Brain microvascular endothelial cell (primary cell): Measurements from ENCODE around the gene FHOD1.
A peak's percentile ranks its signal among the peaks of the same experiment; 100 is the strongest.

Experiments used
- DNase-seq: peaks from one replicate; pipeline ENCODE4 v3.0.0-alpha.2; 2020
- H3K27ac ChIP-seq: fragments of 250-450 bp; sonication (Bioruptor Pico); 2 replicates; pipeline ENCODE4 v1.5.1; 2020; ENCODE audit warnings: mild to moderate bottlenecking, moderate library complexity
- H3K27me3 ChIP-seq: fragments of 250-450 bp; sonication (Bioruptor Pico); replicated peaks from 2 replicates; pipeline ENCODE4 v1.5.1; 2020; ENCODE audit warnings: mild to moderate bottlenecking
- H3K36me3 ChIP-seq: fragments of 250-450 bp; sonication (Bioruptor Pico); replicated peaks from 2 replicates; pipeline ENCODE4 v1.5.1; 2020; ENCODE audit warnings: mild to moderate bottlenecking
- H3K4me3 ChIP-seq: 2 replicates; pipeline ENCODE4 v1.5.1; 2011; ENCODE audit warnings: low read depth, mild to moderate bottlenecking, control low read depth, low read length, moderate library complexity
- in situ Hi-C: cut with HindIII; loops from 2 replicates; pipeline ENCODE4 v1.10.0; 2017; ENCODE audit warnings: low sequenced_read_pairs, low pct_ligation_motif_present
- TF ChIP-seq, protein P1 (sequence below): IDR thresholded peaks from 2 replicates; pipeline ENCODE4 v1.5.1; 2011; ENCODE audit warnings: low read depth, mild to moderate bottlenecking, moderate library complexity, low read length, control low read depth, inconsistent platforms; ENCODE audit errors: missing control alignments

FHOD1 gene

DNA sequence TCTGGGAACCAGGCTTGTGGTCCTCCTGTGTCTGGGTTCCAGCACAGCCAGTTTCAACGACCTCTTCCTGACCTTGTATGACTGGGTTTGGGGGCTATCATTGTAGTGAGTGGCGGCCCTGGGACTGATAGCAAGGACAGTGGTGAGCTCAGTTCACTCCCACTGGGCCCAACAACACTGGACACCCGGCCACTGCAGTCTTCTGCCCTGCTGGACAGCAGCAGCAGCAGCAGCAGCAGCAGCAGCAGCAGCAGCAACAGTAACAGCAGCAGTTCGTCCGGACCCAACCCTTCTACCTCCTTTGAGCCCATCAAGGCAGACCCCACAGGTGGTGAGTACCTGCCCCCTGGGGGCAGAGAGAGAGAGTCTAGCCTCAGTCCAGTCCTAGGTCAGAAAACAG is 51.6 kb downstream of the FHOD1 start:
- no peaks in the 10 kb centered on the region for H3K27me3 ChIP-seq
- no peak overlapping the region for H3K27ac ChIP-seq
- in situ Hi-C loops: no loop called here
- H3K4me3 ChIP-seq: no peak overlapping the region
- H3K36me3 ChIP-seq: peaks cover 53% of the 10 kb centered on the region
- TF ChIP-seq, protein P1, sequence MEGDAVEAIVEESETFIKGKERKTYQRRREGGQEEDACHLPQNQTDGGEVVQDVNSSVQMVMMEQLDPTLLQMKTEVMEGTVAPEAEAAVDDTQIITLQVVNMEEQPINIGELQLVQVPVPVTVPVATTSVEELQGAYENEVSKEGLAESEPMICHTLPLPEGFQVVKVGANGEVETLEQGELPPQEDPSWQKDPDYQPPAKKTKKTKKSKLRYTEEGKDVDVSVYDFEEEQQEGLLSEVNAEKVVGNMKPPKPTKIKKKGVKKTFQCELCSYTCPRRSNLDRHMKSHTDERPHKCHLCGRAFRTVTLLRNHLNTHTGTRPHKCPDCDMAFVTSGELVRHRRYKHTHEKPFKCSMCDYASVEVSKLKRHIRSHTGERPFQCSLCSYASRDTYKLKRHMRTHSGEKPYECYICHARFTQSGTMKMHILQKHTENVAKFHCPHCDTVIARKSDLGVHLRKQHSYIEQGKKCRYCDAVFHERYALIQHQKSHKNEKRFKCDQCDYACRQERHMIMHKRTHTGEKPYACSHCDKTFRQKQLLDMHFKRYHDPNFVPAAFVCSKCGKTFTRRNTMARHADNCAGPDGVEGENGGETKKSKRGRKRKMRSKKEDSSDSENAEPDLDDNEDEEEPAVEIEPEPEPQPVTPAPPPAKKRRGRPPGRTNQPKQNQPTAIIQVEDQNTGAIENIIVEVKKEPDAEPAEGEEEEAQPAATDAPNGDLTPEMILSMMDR: no peak
- DNase-seq: no peak

DNA sequence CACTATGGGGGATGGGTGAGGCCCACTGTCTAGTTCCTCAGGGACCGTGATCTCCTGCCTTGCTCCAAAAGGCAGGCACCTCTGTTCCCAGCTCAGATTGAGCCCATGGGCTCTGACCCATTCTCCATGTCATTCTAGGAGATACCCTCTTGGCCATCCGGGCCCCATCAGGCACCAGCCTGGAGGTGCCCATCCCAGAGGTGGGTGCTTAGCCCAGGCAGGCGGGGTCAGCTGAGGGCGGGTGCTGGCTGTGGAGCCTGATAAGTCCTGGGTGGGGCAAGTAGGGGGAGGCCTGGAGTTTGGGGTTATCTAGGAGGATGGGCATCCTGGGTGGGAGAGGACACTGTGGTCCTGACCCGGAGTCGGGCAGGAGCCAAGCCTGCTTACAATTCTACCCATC is 53.0 kb downstream of the FHOD1 start:
- TF ChIP-seq, protein P1: no peak
- no peak for DNase-seq
- Histone ChIP-seq H3K27ac (no peak overlapping the region), H3K4me3 (no peak overlapping the region), H3K36me3 (peaks cover 51% of the 10 kb centered on the region), H3K27me3 (no peaks in the 10 kb centered on the region)
- in situ Hi-C loops: no loop called here

DNA sequence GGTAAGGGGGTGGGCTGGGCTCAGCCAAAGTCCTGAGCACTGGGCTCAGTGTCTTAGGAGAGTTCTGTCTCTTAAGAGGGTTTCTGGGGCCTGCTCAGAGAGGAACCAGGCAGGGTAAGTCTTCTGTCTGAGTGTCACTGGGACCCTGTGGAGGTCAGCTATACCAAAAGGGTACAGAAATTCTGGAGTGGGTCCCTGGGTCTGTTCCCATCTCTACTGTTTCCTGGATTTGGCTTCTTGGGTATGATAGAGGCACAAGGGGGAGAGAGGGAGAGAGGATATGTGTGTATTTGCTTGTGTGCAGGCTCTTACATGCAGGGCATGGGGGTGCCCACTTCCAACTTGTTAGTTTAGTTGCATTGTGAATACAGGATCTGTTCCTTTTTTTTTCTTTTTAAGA is 53.7 kb downstream of the FHOD1 start:
- peaks cover 50% of the 10 kb centered on the region for H3K36me3 ChIP-seq
- H3K27ac ChIP-seq: no peak overlapping the region
- in situ Hi-C loops: no loop called here
- no peaks in the 10 kb centered on the region for H3K27me3 ChIP-seq
- DNase-seq: no peak
- no peak overlapping the region for H3K4me3 ChIP-seq
- TF ChIP-seq, protein P1: no peak

DNA sequence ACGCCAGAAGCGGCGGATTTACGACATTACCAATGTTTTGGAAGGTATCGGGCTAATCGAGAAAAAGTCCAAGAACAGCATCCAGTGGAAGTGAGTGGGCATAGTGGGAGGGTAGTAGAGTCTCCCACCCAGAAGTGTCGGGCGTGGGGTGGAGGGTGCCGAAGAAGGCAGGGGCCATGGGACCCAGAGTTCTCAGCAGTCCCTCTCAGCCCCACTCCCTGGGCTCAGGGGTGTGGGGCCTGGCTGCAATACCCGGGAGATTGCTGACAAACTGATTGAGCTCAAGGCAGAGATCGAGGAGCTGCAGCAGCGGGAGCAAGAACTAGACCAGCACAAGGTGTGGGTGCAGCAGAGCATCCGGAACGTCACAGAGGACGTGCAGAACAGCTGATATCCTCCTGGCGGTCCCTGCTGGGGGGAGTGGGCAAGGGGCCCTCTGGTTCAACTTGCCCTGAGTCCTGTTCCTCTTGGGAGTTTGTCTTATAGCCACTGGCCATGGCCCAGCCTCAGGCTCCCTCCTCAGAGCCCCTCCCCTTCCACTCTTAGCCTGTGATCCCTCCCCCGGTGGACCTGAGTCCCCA is 54.4 kb downstream of the FHOD1 start:
- peak overlapping the region; percentile 54 for H3K27ac ChIP-seq
- in situ Hi-C loops: no loop called here
- no peak for DNase-seq
- TF ChIP-seq, protein P1: no peak
- peaks cover 45% of the 10 kb centered on the region for H3K36me3 ChIP-seq
- no peaks in the 10 kb centered on the region for H3K27me3 ChIP-seq
- H3K4me3 ChIP-seq: peak overlapping the region; percentile 94

DNA sequence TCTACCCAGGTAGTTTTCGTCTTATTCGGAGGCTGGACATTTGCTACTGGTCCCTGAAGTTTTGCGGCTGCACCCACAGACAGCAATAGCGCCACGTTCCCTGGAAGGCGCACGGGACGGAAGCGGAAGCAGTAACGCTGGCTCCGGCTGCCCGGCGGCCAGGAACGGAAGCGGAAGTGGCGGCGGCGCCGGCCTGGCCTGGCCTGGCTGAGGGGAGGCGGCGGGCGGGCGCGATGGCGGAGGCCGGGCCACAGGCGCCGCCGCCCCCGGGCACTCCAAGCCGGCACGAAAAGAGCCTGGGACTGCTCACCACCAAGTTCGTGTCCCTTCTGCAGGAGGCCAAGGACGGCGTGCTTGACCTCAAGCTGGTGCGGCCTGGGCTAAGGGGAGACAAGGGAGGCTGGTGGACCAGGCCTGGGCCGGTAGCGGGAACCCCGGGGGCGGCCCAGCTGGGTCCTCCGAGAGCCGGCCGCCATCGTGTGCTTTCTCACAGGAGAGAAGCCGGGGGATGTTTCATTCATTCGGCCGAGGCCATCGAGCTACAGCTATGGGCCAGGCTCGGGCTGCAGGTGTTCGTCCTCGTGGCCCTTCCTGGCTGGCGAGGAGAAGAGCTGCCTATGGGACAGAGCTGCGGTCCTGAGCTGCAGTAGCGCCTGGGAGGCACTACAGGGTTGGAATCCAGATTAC is 55.1 kb downstream of the FHOD1 start, which contains the start of gene E2F4:
Gene E2F4, plus strand, starts transcription at position 161 of the 687 bp plus-strand sequence. Its CDS starts 73 bp downstream, at position 234.
- DNase-seq: peak; percentile 79
- in situ Hi-C loops: no loop called here
- Histone ChIP-seq H3K27ac (peak within 1 kb of the TSS; percentile 54), H3K27me3 (no peaks in the 10 kb centered on the region), H3K36me3 (peaks cover 37% of the 10 kb centered on the region), H3K4me3 (peak within 1 kb of the TSS; percentile 94)
- TF ChIP-seq, protein P1: no peak
